Upper lobe of left lung (tissue), 4 donors: Measurements from ENCODE around the gene REC114.

Experiments
- CTCF ChIP-seq, 6 experiments: fragments of 450-650 bp in 4 of 6; fragments of 200-600 bp in 2 of 6; sonication (generic) in 2 of 6; IDR thresholded peaks; one replicate each; pipeline ENCODE4 v1.5.1; 2016 to 2019; ENCODE audit warnings: antibody characterized with exemption in 6 of 6
- EP300 ChIP-seq, 4 donors: sonication (generic); formaldehyde crosslinking; IDR thresholded peaks; one replicate each; pipeline ENCODE4 v1.5.1; 2017; ENCODE audit warnings: antibody characterized with exemption in 4 of 4, control low read depth in 2 of 4
- POLR2A ChIP-seq, 4 donors: fragments of 450-650 bp; IDR thresholded peaks; one replicate each; pipeline ENCODE4 v1.5.1; 2016 to 2017; ENCODE audit warnings: antibody characterized with exemption in 4 of 4, mild to moderate bottlenecking in 2 of 4
- POLR2AphosphoS5 ChIP-seq, 2 donors: sonication (generic); formaldehyde crosslinking; IDR thresholded peaks; one replicate each; pipeline ENCODE4 v1.5.1; 2017; ENCODE audit warnings: antibody characterized with exemption in 2 of 2

- TF ChIP-seq CTCF (IDR thresholded peaks at IDR 0.05) (no peak), POLR2A (IDR thresholded peaks at IDR 0.05) (no peak), POLR2AphosphoS5 (IDR thresholded peaks at IDR 0.05) (no peak), EP300 (IDR thresholded peaks at IDR 0.05) (no peak)
Measured at GRCh38 chr15:73454096-73454495, 11.1 kb downstream of the REC114 start.
